Subcutaneous abdominal adipose tissue (tissue), 5 donors: ENCODE data around the gene PROM1.

Source experiments
- H3K27ac ChIP-seq: one replicate; pipeline ENCODE4 v1.7.0; 2013; ENCODE audit warnings: low read depth, mild to moderate bottlenecking, inconsistent platforms, low read length, moderate library complexity
- H3K27me3 ChIP-seq, 5 donors: one replicate each; pipeline ENCODE4 v1.7.0; 2013; ENCODE audit warnings: low read length in 5 of 5, inconsistent platforms in 1 of 5; ENCODE audit not compliant: control insufficient read depth in 5 of 5, insufficient read depth in 4 of 5
- H3K36me3 ChIP-seq, 5 donors: one replicate each; pipeline ENCODE4 v1.7.0; 2013; ENCODE audit warnings: low read length in 5 of 5; ENCODE audit not compliant: control insufficient read depth in 5 of 5, insufficient read depth in 5 of 5
- H3K4me1 ChIP-seq, 5 donors: one replicate each; pipeline ENCODE4 v1.7.0; 2013; ENCODE audit warnings: low read length in 5 of 5, mild to moderate bottlenecking in 3 of 5, moderate library complexity in 1 of 5; ENCODE audit not compliant: control insufficient read depth in 5 of 5, insufficient read depth in 5 of 5
- H3K4me3 ChIP-seq, 5 donors: one replicate each; pipeline ENCODE4 v1.7.0; 2013; ENCODE audit warnings: low read length in 5 of 5, low read depth in 1 of 5
- H3K9ac ChIP-seq, 5 donors: one replicate each; pipeline ENCODE4 v1.7.0; 2013; ENCODE audit warnings: low read length in 5 of 5, mild to moderate bottlenecking in 4 of 5, moderate library complexity in 3 of 5
- H3K9me3 ChIP-seq, 5 donors: one replicate each; pipeline ENCODE4 v1.7.0; 2013; ENCODE audit warnings: low read length in 5 of 5; ENCODE audit not compliant: control insufficient read depth in 5 of 5
- donor health status: healthy.
- donor health status: healthy.
- donor health status: healthy.
- donor health status: healthy.
- donor health status: healthy.

PROM1 gene

GRCh38 chr4:15928883-15929282, 154.9 kb downstream of the PROM1 start:
- Histone ChIP-seq H3K27ac (no peak overlapping the region), H3K27me3 (no peaks in the 10 kb centered on the region), H3K9me3 (no peaks in the 10 kb centered on the region), H3K9ac (no peak overlapping the region), H3K36me3 (no peaks in the 10 kb centered on the region), H3K4me1 (peaks cover 0 to 27% (median 19%) of the 10 kb centered on the region in 5 donors), H3K4me3 (no peak overlapping the region)

- Histone ChIP-seq H3K27ac (no peak overlapping the region), H3K4me3 (no peak overlapping the region), H3K27me3 (no peaks in the 10 kb centered on the region), H3K9ac (no peak overlapping the region), H3K36me3 (no peaks in the 10 kb centered on the region), H3K9me3 (no peaks in the 10 kb centered on the region), H3K4me1 (peaks cover 0 to 27% (median 19%) of the 10 kb centered on the region in 5 donors)
Measured at GRCh38 chr4:15926486-15926885, 157.3 kb downstream of the PROM1 start.

GRCh38 chr4:15925830-15926229, 158.0 kb downstream of the PROM1 start:
- Histone ChIP-seq H3K4me1 (peaks cover 0 to 26% (median 19%) of the 10 kb centered on the region in 5 donors), H3K36me3 (no peaks in the 10 kb centered on the region), H3K4me3 (no peak overlapping the region), H3K9ac (no peak overlapping the region), H3K27ac (no peak overlapping the region), H3K9me3 (no peaks in the 10 kb centered on the region), H3K27me3 (no peaks in the 10 kb centered on the region)

DNA sequence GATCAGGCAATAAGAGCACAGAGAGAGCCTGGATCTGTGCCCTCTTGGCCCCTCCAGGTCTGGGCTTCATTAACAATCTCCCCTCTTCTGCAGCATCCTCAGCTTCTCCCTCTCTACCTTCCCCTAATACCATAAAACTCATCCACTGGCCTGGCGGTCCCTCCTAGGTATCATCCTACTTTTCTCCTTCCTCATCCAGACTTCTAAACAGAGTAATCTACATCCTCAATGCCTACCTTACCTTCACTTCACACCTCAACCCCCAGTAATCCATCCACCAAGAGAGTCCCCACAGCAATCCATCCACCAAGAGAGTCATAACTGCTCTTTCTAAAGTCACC, 162.3 kb downstream of the PROM1 start:
- no peak overlapping the region for H3K27ac ChIP-seq
- no peaks in the 10 kb centered on the region for H3K9me3 ChIP-seq
- no peaks in the 10 kb centered on the region for H3K27me3 ChIP-seq
- no peak overlapping the region for H3K4me3 ChIP-seq
- peaks cover 0 to 6% (median 5%) of the 10 kb centered on the region in 5 donors for H3K4me1 ChIP-seq
- H3K9ac ChIP-seq: no peak overlapping the region
- H3K36me3 ChIP-seq: no peaks in the 10 kb centered on the region

DNA sequence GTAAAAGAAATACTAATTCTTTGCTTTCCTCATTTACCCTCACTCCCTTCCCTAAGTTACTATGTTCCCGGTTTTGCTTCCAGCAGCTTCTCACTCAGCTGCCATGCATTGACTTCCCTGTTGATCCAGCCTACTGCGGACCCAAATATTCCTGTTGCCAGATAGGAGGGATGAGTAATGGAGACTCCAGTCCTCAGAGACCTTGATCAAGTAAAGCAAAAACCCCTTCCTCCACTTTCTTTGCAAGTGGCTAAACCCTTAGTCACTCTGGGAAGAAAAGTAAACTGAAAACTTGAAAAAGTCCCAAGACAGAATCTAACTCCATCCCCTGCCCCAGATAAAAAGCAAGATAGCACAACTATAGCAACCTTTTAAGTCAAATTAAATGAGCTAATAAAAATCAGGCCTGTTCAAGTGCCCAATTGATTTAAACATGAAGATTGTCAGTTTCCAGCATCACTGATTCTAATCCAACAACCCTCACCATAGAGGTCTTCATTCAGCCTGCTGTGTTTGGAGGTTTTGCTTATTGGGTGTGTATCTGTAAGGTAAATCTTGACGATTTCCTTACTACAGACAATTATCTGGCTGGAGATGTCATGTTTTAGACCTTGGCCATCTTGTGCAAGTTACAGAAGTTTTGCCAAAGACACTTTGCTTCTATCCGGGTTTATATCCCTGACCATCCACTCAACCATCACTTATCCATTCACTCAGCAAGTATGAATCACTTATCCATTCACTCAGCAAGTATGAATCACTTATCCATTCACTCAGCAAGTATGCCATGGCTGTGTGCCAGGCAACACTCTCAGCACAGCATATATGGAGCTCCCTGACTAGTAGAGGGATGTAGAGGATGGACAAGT, 162.9 kb downstream of the PROM1 start:
- Histone ChIP-seq H3K27ac (no peak overlapping the region), H3K4me1 (peaks cover 0 to 5% (median 0%) of the 10 kb centered on the region in 5 donors), H3K27me3 (no peaks in the 10 kb centered on the region), H3K9me3 (no peaks in the 10 kb centered on the region), H3K9ac (no peak overlapping the region), H3K4me3 (no peak overlapping the region), H3K36me3 (no peaks in the 10 kb centered on the region)

DNA sequence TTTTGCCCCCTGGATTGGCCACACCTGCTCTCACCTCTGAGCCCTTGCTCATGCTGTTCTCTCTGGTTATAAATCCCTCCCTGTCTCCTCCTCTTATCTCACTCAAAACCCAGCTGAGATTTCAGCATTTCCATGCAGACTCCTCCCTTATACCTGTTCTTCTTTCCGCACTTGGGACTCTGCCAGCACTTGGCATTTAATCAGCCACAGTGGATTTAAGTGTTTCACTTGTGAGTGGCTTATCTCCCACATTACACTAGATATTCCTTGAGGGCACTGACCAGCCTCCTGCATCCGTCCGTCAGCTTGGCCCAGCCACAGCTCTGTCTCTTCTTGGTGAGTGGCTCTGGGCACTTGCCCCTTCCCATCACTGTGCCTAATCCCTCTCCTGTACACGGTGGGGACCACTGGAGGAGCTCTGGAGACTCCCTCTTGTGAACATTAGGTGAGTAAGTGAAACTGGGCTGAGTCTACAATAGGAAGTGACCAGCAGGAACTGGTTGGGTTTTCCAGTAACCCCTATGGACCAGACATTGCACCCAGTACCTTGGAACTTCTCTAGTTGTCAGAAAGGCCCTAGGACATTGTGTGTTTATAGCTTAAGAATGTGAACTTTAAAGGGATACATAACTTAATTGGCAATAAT, 165.2 kb downstream of the PROM1 start:
- H3K36me3 ChIP-seq: no peaks in the 10 kb centered on the region
- no peaks in the 10 kb centered on the region for H3K9me3 ChIP-seq
- no peak overlapping the region for H3K27ac ChIP-seq
- no peak overlapping the region for H3K9ac ChIP-seq
- no peaks in the 10 kb centered on the region for H3K27me3 ChIP-seq
- no peak overlapping the region for H3K4me3 ChIP-seq
- no peaks in the 10 kb centered on the region for H3K4me1 ChIP-seq
